Measurements from ENCODE around the gene MT1E. TPM values are rescaled to one million over a fixed set of nuclear protein-coding genes. Genes with fewer than 3 reads are reported as not detected.

The MT1E gene
- total and polyA plus RNA-seq, 2 of the 8 experiments (the other 6 are each of a cell fraction or from before 2014, with no cell fraction given), result 7.9 to 117 TPM

- POLR2A ChIA-PET (ENCODE audit: partially characterized antibody), result interaction anchor here (0.6 to 3.9 kb wide), 10 partner anchors 9 to 85 kb away, joined by 3 to 31 read pairs (median 4); partner anchors contain the start of genes MT1E and MT2A
- Histone ChIP-seq H3K23me2 (ENCODE audit: low read depth, low read length) (peaks cover 5% of the 10 kb centered on the region; the same call in 1 of the 2 replicates), H2BK15ac (ENCODE audit: low read length) (peak overlapping the region; percentile 36; the same call in 1 of the 2 replicates), H3K4ac (replicated peaks; ENCODE audit: insufficient read length, low read depth, low read length) (no peak overlapping the region), H3K14ac (ENCODE audit: insufficient read length) (no peak overlapping the region), H2BK120ac (replicated peaks; ENCODE audit: low read depth, low read length) (no peak overlapping the region), H4K5ac (ENCODE audit: insufficient read length, low read depth, low read length) (no peak overlapping the region), H3K27ac (ENCODE audit: low read depth, low read length) (no peak overlapping the region), H3K23ac (ENCODE audit: insufficient read length) (no peak overlapping the region), H4K20me1 (replicated peaks in 1 of 2; ENCODE audit: control insufficient read depth in 1 of 2, insufficient read depth in 2 of 2, low read length in 2 of 2) (peaks cover 2 to 6% of the 10 kb centered on the region in 2 experiments), H2BK12ac (ENCODE audit: low read depth, low read length) (peak overlapping the region; percentile 50; the same call in 1 of the 2 replicates), H3K4me1 (replicated peaks in 1 of 4; ENCODE audit: control insufficient read depth in 3 of 4, insufficient read depth in 4 of 4, low read length in 3 of 4) (peaks cover 0 to 18% (median 12%) of the 10 kb centered on the region in 4 experiments; a peak in 6 of 7 replicates), H2AFZ (ENCODE audit: low read length) (peak overlapping the region; percentile 38; the same call in 1 of the 2 replicates), H2BK20ac (ENCODE audit: low read length) (peak overlapping the region; percentile 43; the same call in 1 of the 2 replicates), H3K27me3 (replicated peaks in 1 of 4; ENCODE audit: control insufficient read depth in 3 of 4, extremely low read depth in 1 of 4, insufficient read depth in 3 of 4, low read length in 3 of 4) (peaks cover 35 to 74% (median 65%) of the 10 kb centered on the region in 4 experiments), H3K79me2 (ENCODE audit: control insufficient read depth in 1 of 2, insufficient read depth in 2 of 2, low read length in 2 of 2) (no peaks in the 10 kb centered on the region), H3K9me3 (ENCODE audit: insufficient read depth in 2 of 2, low read depth in 1 of 2, low read length in 1 of 2) (no peaks in the 10 kb centered on the region), H3K4me3 (ENCODE audit: extremely low read depth in 1 of 4, insufficient read depth in 2 of 4, low read depth in 3 of 4, low read length in 4 of 4) (peak overlapping the region; percentile 34 to 57 (median 41)), H3K36me3 (ENCODE audit: control insufficient read depth in 2 of 4, insufficient read depth in 4 of 4, low read length in 3 of 4) (no peaks in the 10 kb centered on the region), H3K56ac (replicated peaks; ENCODE audit: insufficient read length, low read depth, low read length) (no peak overlapping the region), H3K79me1 (ENCODE audit: low read depth, low read length) (no peaks in the 10 kb centered on the region), H4K8ac (ENCODE audit: extremely low read depth, insufficient read depth, low read length) (no peak overlapping the region), H4K91ac (replicated peaks; ENCODE audit: insufficient read length, low read length) (peak overlapping the region; percentile 89), H2AK5ac (ENCODE audit: low read depth, low read length) (no peak overlapping the region; the same call in 1 of the 2 replicates), H3K9ac (replicated peaks in 1 of 4; ENCODE audit: extremely low read depth in 1 of 4, low read depth in 3 of 4, low read length in 3 of 4) (no peak overlapping the region), H3K18ac (ENCODE audit: extremely low read depth, low read length) (peak overlapping the region; percentile 72; the same call in 1 of the 2 replicates), H2BK5ac (ENCODE audit: low read depth, low read length) (no peak overlapping the region), H3K4me2 (ENCODE audit: insufficient read depth in 1 of 2, low read depth in 2 of 2, low read length in 2 of 2) (peak overlapping the region; percentile 84 to 88)
- DNase-seq (ENCODE audit: low read depth in 1 of 2, low spot score in 2 of 2), result peak in 1 of 2 experiments; percentile 70
- WGBS, 2 experiments (ENCODE audit: extremely low coverage in 1 of 2, insufficient coverage in 1 of 2, insufficient read length in 1 of 2, insufficient replicate concordance in 2 of 2, low coverage in 1 of 2, low lambda C conversion rate in 2 of 2, missing lambda C conversion rate in 1 of 2), result 6% methylated on average over 41 of the region's 41 CpGs; no CpG with 5 or more reads in 1 of the 2 experiments
- no peak for FAIRE-seq
- CTCF ChIA-PET (ENCODE audit: partially characterized antibody), result interaction anchor here (0.9 to 3.2 kb wide), 10 partner anchors 10 to 60 kb away, joined by 3 to 12 read pairs (median 6); partner anchors contain the start of genes MT1G and MT1M
- no peak for TF ChIP-seq SIRT6 (IDR thresholded peaks at IDR 0.05; ENCODE audit: low read length)
- TF ChIP-seq MAX (IDR thresholded peaks at IDR 0.05), result no peak
- TF ChIP-seq GABPA (IDR thresholded peaks at IDR 0.05; ENCODE audit: borderline replicate concordance, insufficient read depth, low read length), result peak; percentile 60; the same call in 1 of the 2 replicates
- peak; percentile 96 for TF ChIP-seq EZH2 (IDR thresholded peaks at IDR 0.05; ENCODE audit: low read depth, low read length, severe bottlenecking)
- peak; percentile 91 for TF ChIP-seq SUZ12 (IDR thresholded peaks at IDR 0.05; ENCODE audit: low read length)
- no peak for TF ChIP-seq RXRA (IDR thresholded peaks at IDR 0.05; ENCODE audit: insufficient read depth, low read depth, low read length)
- TF ChIP-seq RNF2 (IDR thresholded peaks at IDR 0.05; ENCODE audit: borderline replicate concordance, low read depth, low read length, missing control alignments, poor library complexity, severe bottlenecking), result peak; percentile 81
- TF ChIP-seq SP4 (IDR thresholded peaks at IDR 0.05; ENCODE audit: low read length), result no peak
- no peak for TF ChIP-seq HDAC2 (IDR thresholded peaks at IDR 0.05; ENCODE audit: borderline replicate concordance in 1 of 2, low read depth in 2 of 2, low read length in 2 of 2)
These were observed 8.1 kb upstream of the MT1E start for GRCh38 chr16:56617212-56618085.
